HepG2 (cell line): Measurements from ENCODE around the gene C11orf91. TPM values are rescaled to one million over a fixed set of nuclear protein-coding genes. Genes with fewer than 3 reads are reported as not detected.
A peak's percentile ranks its signal among the peaks of the same experiment; 100 is the strongest.

Experiments
- AHR ChIP-seq: IDR thresholded peaks from 2 replicates; pipeline ENCODE4 v1.6.1; 2018; ENCODE audit warnings: missing genetic modification reagents, missing compliant biosample characterization
- BHLHE40 ChIP-seq: IDR thresholded peaks from 2 replicates; pipeline ENCODE4 v1.6.1; 2011; ENCODE audit warnings: low read length, improper control_type of control experiment
- E2F1 ChIP-seq: sonication (generic); formaldehyde crosslinking; IDR thresholded peaks from 2 replicates; pipeline ENCODE4 v1.5.0; 2020; ENCODE audit warnings: missing genetic modification reagents
- GABPA ChIP-seq, 2 experiments: IDR thresholded peaks; 2 replicates each; pipeline ENCODE4 v1.6.1; 2011 to 2016; ENCODE audit warnings: low read depth in 2 of 2, low read length in 1 of 2, missing biosample characterization in 1 of 2, missing genetic modification characterization in 1 of 2
- MATR3 ChIP-seq: sonication (generic); formaldehyde crosslinking; IDR thresholded peaks from 2 replicates; pipeline ENCODE4 v1.4.0; 2020; ENCODE audit warnings: missing genetic modification reagents
- MXD1 ChIP-seq: sonication (generic); formaldehyde crosslinking; IDR thresholded peaks from 2 replicates; pipeline ENCODE4 v1.4.0; 2020; ENCODE audit warnings: mild to moderate bottlenecking, missing genetic modification reagents
- MYC ChIP-seq: sonication (generic); formaldehyde crosslinking; IDR thresholded peaks from 2 replicates; pipeline ENCODE4 v1.9.0; 2021; ENCODE audit warnings: missing genetic modification reagents, borderline replicate concordance
- NAIF1 ChIP-seq: sonication (generic); formaldehyde crosslinking; IDR thresholded peaks from 2 replicates; pipeline ENCODE4 v1.5.0; 2020; ENCODE audit warnings: mild to moderate bottlenecking, missing genetic modification reagents, borderline replicate concordance
- NKX3-1 ChIP-seq: sonication (generic); formaldehyde crosslinking; IDR thresholded peaks from 2 replicates; pipeline ENCODE4 v1.5.0; 2020; ENCODE audit warnings: missing genetic modification reagents
- RAD21 ChIP-seq: fragments of 450-650 bp; formaldehyde crosslinking; IDR thresholded peaks from 2 replicates; pipeline ENCODE4 v1.5.0; 2020; ENCODE audit warnings: mild to moderate bottlenecking
- REL ChIP-seq: sonication (generic); formaldehyde crosslinking; conservative IDR thresholded peaks from 2 replicates; pipeline ENCODE4 v1.8.0; 2022; ENCODE audit warnings: mild to moderate bottlenecking, missing genetic modification reagents, moderate library complexity
- SIN3A ChIP-seq: IDR thresholded peaks from 2 replicates; pipeline ENCODE4 v1.6.1; 2011; ENCODE audit warnings: low read depth, mild to moderate bottlenecking, control low read depth, low read length, borderline replicate concordance
- TRAFD1 ChIP-seq: sonication (generic); formaldehyde crosslinking; IDR thresholded peaks from 2 replicates; pipeline ENCODE4 v1.5.1; 2020; ENCODE audit warnings: missing genetic modification reagents, mild to moderate bottlenecking, borderline replicate concordance
- WIZ ChIP-seq: sonication (generic); formaldehyde crosslinking; IDR thresholded peaks from 2 replicates; pipeline ENCODE4 v1.5.1; 2020; ENCODE audit warnings: mild to moderate bottlenecking, missing genetic modification reagents
- ZBTB14 ChIP-seq: sonication (generic); formaldehyde crosslinking; IDR thresholded peaks from 2 replicates; pipeline ENCODE4 v1.4.0; 2020; ENCODE audit warnings: missing genetic modification reagents
- ZNF180 ChIP-seq: sonication (generic); formaldehyde crosslinking; IDR thresholded peaks from 2 replicates; pipeline ENCODE4 v1.4.0; 2020; ENCODE audit warnings: low read depth, missing genetic modification reagents, borderline replicate concordance
- ZNF230 ChIP-seq: sonication (generic); formaldehyde crosslinking; IDR thresholded peaks from 2 replicates; pipeline ENCODE4 v1.4.0; 2020; ENCODE audit warnings: mild to moderate bottlenecking, missing genetic modification reagents
- ZNF3 ChIP-seq: IDR thresholded peaks from 2 replicates; pipeline ENCODE4 v1.7.0; 2017; ENCODE audit warnings: inconsistent platforms
- ZNF446 ChIP-seq: sonication (generic); formaldehyde crosslinking; IDR thresholded peaks from 2 replicates; pipeline ENCODE4 v1.5.0; 2020; ENCODE audit warnings: mild to moderate bottlenecking, missing genetic modification reagents
- ZNF574 ChIP-seq: sonication (generic); formaldehyde crosslinking; IDR thresholded peaks from 2 replicates; pipeline ENCODE4 v1.4.0; 2020; ENCODE audit warnings: missing genetic modification reagents
- ZNF788 ChIP-seq: sonication (generic); formaldehyde crosslinking; IDR thresholded peaks from 2 replicates; pipeline ENCODE4 v1.5.0; 2020; ENCODE audit warnings: mild to moderate bottlenecking, missing genetic modification reagents, borderline replicate concordance
- ZNF841 ChIP-seq: sonication (generic); formaldehyde crosslinking; IDR thresholded peaks from 2 replicates; pipeline ENCODE4 v1.8.1; 2023; ENCODE audit warnings: missing genetic modification reagents, borderline replicate concordance
- polyA plus RNA-seq, 8 experiments: library from polyadenylated mRNA; depleted of rRNA in 3 of 8; stranded (reverse) in 7 of 8; unstranded in 1 of 8; fragments of >200 nt; fragmentation: Illumina TruSeq in 4 of 8; extraction: Trizol in 4 of 8; gene quantifications; 2 replicates each; pipeline versions ENCODE4 v1.2.1 to v1.2.3, GENCODE V29; 2011 to 2016; ENCODE audit warnings: low read depth in 4 of 8, missing spikeins in 1 of 8, mixed read lengths in 1 of 8; ENCODE audit not compliant: insufficient read depth in 1 of 8
- total RNA-seq, 5 experiments: library from RNA; depleted of rRNA; stranded (reverse); fragments of >200 nt; fragmentation: Illumina TruSeq; extraction: Trizol; gene quantifications; 2 replicates each; pipeline ENCODE4 v1.2.3, GENCODE V29; 2016; ENCODE audit warnings: low read depth in 1 of 5

C11orf91 gene
- total and polyA plus RNA-seq, 2 of the 13 experiments (the other 11 are each of a cell fraction or from before 2014, with no cell fraction given): 0.35 TPM; not detected in 1

GRCh38 chr11:33691066-33691864 lies 9.4 kb downstream of the C11orf91 start (continued):
- TF ChIP-seq E2F1 (CRISPR knock-in tag): no peak
- no peak for TF ChIP-seq ZNF180 (CRISPR knock-in tag)
- no peak for TF ChIP-seq GABPA (IDR thresholded peaks at IDR 0.05; ENCODE audit: low read depth, low read length)
- TF ChIP-seq GABPA (CRISPR knock-in tag; IDR thresholded peaks at IDR 0.05; ENCODE audit: low read depth): 0 out of 2 replicates have a peak, but pooled peaks have one; percentile 19
- no peak for TF ChIP-seq ZNF230 (CRISPR knock-in tag)
- no peak for TF ChIP-seq MXD1 (CRISPR knock-in tag)
- TF ChIP-seq BHLHE40: no peak
- no peak for TF ChIP-seq ZNF788 (CRISPR knock-in tag)
- TF ChIP-seq TRAFD1 (CRISPR knock-in tag): no peak
- TF ChIP-seq RAD21: no peak
- 0 out of 2 replicates have a peak, but pooled peaks have one; percentile 6 for TF ChIP-seq AHR
- TF ChIP-seq ZBTB14 (CRISPR knock-in tag): no peak
- TF ChIP-seq MYC: no peak
- peak; percentile 43; the same call in 1 of the 2 replicates for TF ChIP-seq ZNF574
- no peak for TF ChIP-seq NAIF1 (CRISPR knock-in tag)
- no peak for TF ChIP-seq MATR3 (CRISPR knock-in tag)
- no peak for TF ChIP-seq NKX3-1 (CRISPR knock-in tag)
- TF ChIP-seq ZNF3: no peak
- no peak for TF ChIP-seq REL (CRISPR knock-in tag)
- no peak for TF ChIP-seq ZNF841 (CRISPR knock-in tag)
- no peak for TF ChIP-seq ZNF446 (CRISPR knock-in tag)
- no peak for TF ChIP-seq WIZ (CRISPR knock-in tag)
- TF ChIP-seq SIN3A: no peak
